ENCODE measurements around the gene SNAP25. TPM values are rescaled to one million over a fixed set of nuclear protein-coding genes. Genes with fewer than 3 reads are reported as not detected.

The SNAP25 gene
- total RNA-seq, result 100 to 1,000 TPM in 3 of 8 experiments, 10 to 100 TPM in 4, under 1 TPM in 1; 0.20 to 118 (median 95.3) TPM

DNA sequence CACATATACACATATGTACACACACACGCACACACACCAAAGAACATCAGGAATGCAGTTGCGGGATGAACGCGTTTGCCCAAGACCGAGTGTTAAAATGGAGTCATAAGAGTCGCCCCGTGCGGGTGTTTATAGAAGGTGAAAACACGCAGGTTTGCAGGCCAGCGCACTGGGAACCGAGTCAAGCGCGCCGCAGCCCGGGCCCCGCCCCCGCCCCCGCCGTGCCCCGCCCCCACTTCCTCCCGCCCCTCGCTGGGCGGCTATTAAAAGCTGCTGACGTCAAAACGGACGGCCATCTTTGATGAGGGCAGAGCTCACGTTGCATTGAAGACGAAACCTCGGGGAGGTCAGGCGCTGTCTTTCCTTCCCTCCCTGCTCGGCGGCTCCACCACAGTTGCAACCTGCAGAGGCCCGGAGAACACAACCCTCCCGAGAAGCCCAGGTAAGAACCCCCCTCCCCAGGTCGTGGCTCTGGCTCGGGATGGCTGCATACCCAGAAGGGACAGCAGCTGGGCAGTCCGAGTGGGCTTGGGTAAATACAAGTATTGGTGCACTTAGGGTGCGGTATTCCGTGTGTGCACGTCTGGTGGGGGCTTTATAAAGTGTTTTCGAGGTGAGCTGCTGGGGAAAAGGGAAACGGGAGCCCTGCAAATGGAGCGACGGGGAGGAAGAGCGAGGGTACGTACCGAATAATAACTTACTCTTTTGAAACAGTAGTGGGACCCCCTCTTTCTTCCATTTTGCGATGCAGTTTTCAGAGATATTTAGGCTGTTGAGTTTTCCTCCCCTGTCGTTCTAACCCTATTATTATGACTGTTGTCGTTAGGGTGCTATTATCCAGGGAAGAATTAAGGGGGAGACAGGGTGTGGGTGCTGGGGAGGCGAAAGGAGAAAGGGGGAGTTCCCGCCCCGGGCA is at the start of gene SNAP25:
TSS of gene SNAP25 (plus strand) at position 295 of the 916 bp plus-strand sequence. CDS start 56,662 bp downstream, outside the sequence.
- WGBS, 10 experiments, result 0 to 3% (median 0%) methylated on average over 1 to 19 of the region's 53 CpGs; no CpG with 5 or more reads in 2 of the 10 experiments
- Histone ChIP-seq H3K4me3 (peak within 1 kb of the TSS; percentile 54 to 94 (median 74)), H3K27ac (peak within 1 kb of the TSS; percentile 87 to 94)

DNA sequence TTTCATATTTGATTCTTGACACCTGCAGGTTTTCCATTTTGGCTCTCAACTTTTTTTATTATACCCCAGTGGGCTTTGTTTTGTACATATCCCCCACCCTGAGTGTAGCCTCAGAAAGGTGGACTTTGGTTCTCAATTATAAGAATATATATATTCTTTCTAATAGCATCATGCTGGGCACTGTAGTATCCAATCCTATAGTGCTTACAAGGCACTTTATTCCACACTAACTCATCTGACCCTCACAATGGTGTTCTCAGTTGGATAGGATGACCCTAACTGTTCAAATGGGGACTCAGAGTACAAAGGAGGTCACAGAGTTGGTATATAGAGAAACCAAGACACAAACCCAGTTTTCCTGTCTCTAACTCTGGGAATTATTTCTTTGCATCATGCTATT is 48.9 kb upstream of the SNAP25 start:
- peaks cover 0 to 4% of the 10 kb centered on the region in 2 donors for H3K4me1 ChIP-seq (replicated peaks in 1 of 2)
- no peak overlapping the region for H3K27ac ChIP-seq
- no peak for ATAC-seq (replicated peaks in 6 of 8)
- in situ Hi-C loops (cut with MboI; ENCODE audit: low pct_unique_long_range_greater_than_20kb in 2 of 9, low sequenced_read_pairs in 9 of 9, unreplicated experiment in 9 of 9), result no loop called here
- H3K4me3 ChIP-seq, result no peak overlapping the region

More for the DNA sequence above, at the start of gene SNAP25:
- in situ Hi-C loops (cut with MboI; ENCODE audit: low pct_unique_long_range_greater_than_20kb in 2 of 9, low sequenced_read_pairs in 9 of 9, unreplicated experiment in 9 of 9), result no loop called here
- ATAC-seq (replicated peaks in 6 of 8), result peak in 7 of 8 experiments; percentile 35 to 70 (median 56)
- peaks cover 0 to 19% of the 10 kb centered on the region in 2 donors for H3K4me1 ChIP-seq (replicated peaks in 1 of 2)

DNA sequence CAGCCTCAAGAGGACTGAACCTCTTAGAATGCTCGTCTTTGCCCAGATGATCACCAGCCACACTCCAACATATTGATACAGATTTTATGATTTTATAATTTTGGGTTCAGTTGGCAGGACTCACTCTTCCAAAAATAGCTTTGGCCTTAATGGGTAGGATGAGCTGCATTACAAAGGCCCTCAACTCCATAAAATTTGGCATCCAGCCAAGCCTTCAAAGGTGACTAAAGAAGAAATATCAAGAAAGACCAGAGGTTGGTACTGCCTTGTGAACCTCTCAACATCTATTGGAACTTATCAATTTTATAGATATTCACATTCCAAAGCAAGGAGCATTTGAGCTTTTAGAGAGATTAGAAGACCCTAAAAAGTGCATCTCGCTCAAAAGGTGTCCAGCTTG is 48.4 kb upstream of the SNAP25 start:
- in situ Hi-C loops (cut with MboI; ENCODE audit: low pct_unique_long_range_greater_than_20kb in 2 of 9, low sequenced_read_pairs in 9 of 9, unreplicated experiment in 9 of 9), result no loop called here
- WGBS, 10 experiments, result 20 to 100% (median 90%) methylated on average over 1 to 2 of the region's 2 CpGs; no CpG with 5 or more reads in 1 of the 10 experiments
- Histone ChIP-seq H3K4me1 (replicated peaks in 1 of 2) (peaks cover 0 to 4% of the 10 kb centered on the region in 2 donors), H3K27ac (no peak overlapping the region), H3K4me3 (no peak overlapping the region)
- no peak for ATAC-seq (replicated peaks in 6 of 8)

DNA sequence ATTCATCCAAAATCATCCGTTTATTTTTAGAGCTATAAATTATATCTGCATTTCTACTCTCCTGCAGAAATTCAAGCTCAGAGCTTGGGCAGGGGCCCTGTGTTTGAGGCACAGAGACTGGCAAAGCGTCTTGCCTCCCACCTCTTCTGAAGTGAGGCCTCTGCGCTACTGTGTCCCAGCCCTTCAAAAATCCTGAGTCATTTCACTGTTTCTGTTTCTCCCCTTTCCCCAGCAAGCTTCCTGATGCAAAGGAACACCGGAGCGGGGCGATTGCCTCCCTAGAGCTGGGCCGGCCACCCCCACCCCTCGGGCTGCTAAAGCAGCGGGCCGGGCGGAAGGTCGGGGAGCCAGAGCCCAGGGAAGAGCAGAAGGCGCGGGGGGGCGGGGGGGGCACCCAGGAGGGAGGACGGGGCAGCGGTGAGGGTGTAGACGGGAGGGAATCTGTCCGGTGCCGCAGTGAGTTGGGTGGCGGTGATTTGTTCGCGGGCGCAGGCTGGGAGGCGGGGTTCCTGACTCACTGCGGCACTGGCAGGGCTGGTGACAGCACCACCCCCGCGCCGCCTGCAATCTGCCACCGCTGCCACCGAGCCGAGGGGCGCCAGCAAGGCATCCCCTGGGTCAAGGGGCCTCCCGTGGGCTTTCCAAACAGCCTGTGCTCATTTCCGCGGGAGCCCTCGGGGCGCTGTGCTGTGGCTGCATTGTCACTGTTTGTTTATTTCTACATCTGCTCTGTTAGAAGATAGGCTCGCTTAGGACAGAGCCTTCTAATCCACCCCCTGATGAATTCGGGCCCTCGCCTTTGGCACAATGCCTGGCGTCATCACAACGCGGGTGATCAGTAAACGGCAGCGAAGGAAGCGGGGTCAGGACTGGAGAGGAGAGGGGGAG is 46.5 kb upstream of the SNAP25 start:
- ATAC-seq (replicated peaks in 6 of 8), result peak; percentile 89 to 95 (median 93)
- Histone ChIP-seq H3K4me1 (replicated peaks in 1 of 2) (peaks cover 0 to 4% of the 10 kb centered on the region in 2 donors), H3K27ac (no peak overlapping the region), H3K4me3 (peak overlapping the region in 4 of 5 donors; percentile 13 to 26 (median 16))
- WGBS, 10 experiments, result 7 to 80% (median 17%) methylated on average over 1 to 18 of the region's 47 CpGs; no CpG with 5 or more reads in 4 of the 10 experiments
- in situ Hi-C loops (cut with MboI; ENCODE audit: low pct_unique_long_range_greater_than_20kb in 2 of 9, low sequenced_read_pairs in 9 of 9, unreplicated experiment in 9 of 9), result no loop called here

DNA sequence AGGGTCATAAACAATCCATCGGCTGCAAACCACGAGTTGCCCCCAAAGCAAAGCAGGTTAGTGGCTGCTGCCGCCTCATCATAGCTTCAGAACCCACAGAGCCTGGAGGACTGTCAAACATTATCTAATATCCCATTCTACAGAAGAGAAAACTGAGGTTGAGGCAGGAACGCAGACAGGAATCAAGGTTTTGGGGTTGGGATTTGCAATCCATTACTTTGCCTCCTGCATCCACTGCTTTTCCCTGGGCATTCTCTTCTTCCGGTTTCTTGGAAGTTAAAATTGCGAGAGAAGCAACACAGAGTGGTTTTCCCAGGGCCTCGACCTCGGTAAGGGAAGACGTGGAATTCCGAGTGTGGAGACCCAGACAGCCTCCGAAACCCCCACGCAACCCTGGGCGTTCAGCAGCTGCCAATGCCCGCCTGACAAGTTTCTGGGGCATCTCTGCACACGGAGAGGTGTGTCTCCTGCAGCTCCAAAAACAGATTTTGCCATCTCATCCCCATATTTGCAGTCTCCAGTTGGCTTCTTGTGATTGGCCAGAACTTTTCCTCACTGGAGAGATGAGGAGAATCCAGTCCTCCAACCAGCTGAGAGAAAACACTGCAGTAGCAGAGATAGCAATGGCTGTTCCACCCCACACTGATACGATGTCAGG is 45.5 kb upstream of the SNAP25 start:
- no peak for ATAC-seq (replicated peaks in 6 of 8)
- H3K4me3 ChIP-seq, result no peak overlapping the region
- in situ Hi-C loops (cut with MboI; ENCODE audit: low pct_unique_long_range_greater_than_20kb in 2 of 9, low sequenced_read_pairs in 9 of 9, unreplicated experiment in 9 of 9), result no loop called here
- H3K27ac ChIP-seq, result no peak overlapping the region
- WGBS, 10 experiments, result 20 to 98% (median 85%) methylated on average over 1 to 12 of the region's 16 CpGs; no CpG with 5 or more reads in 3 of the 10 experiments
- peaks cover 0 to 4% of the 10 kb centered on the region in 2 donors for H3K4me1 ChIP-seq (replicated peaks in 1 of 2)

DNA sequence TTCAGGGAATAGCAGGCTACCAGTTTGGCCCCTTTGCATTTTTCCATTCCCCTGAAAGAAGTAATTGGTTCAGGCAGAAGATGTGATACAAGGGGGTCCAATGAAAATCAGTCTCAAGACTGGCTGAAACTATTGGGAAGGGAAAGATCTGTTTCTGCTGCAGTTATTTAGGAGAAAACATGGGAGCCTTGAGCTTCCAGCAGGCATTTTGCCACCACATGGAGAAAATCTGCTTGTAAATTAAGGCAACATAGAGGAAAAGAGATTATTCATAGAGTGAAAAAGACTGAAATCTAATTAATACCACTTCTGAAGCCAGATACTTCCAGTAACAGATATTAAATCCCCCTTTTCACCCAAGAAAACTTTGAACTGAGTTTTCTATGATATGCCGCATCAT is 44.2 kb upstream of the SNAP25 start:
- 11 to 100% (median 95%) methylated on average over 1 of the region's 1 CpG; no CpG with 5 or more reads in 4 of the 10 experiments for WGBS, 10 experiments
- Histone ChIP-seq H3K27ac (no peak overlapping the region), H3K4me3 (no peak overlapping the region), H3K4me1 (replicated peaks in 1 of 2) (peaks cover 0 to 4% of the 10 kb centered on the region in 2 donors)
- in situ Hi-C loops (cut with MboI; ENCODE audit: low pct_unique_long_range_greater_than_20kb in 2 of 9, low sequenced_read_pairs in 9 of 9, unreplicated experiment in 9 of 9), result no loop called here
- ATAC-seq (replicated peaks in 6 of 8), result no peak

DNA sequence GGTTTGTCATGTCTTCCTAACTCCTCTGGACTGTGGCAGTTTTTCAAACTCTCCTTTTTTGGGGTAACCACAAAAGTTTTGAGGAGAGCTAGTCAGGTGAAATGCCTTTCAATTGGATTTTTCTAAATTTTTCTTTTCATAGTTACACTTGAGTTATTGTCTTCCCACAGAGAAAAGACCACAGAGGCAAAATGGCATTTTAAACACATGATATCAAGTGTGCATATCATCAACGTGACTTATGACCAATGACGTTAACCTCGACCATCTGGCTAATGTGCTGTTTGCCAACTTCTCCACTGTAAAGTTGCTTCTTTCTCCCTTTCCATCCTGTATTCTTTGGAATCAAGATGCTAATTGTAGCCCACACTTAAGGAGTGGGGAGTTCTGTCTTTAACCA is 41.3 kb upstream of the SNAP25 start:
- 0 to 100% (median 80%) methylated on average over 1 to 3 of the region's 3 CpGs; no CpG with 5 or more reads in 1 of the 10 experiments for WGBS, 10 experiments
- in situ Hi-C loops (cut with MboI; ENCODE audit: low pct_unique_long_range_greater_than_20kb in 2 of 9, low sequenced_read_pairs in 9 of 9, unreplicated experiment in 9 of 9), result no loop called here
- H3K27ac ChIP-seq, result no peak overlapping the region
- no peak for ATAC-seq (replicated peaks in 6 of 8)
- H3K4me1 ChIP-seq (replicated peaks in 1 of 2), result peaks cover 0 to 3% of the 10 kb centered on the region in 2 donors
- H3K4me3 ChIP-seq, result no peak overlapping the region

DNA sequence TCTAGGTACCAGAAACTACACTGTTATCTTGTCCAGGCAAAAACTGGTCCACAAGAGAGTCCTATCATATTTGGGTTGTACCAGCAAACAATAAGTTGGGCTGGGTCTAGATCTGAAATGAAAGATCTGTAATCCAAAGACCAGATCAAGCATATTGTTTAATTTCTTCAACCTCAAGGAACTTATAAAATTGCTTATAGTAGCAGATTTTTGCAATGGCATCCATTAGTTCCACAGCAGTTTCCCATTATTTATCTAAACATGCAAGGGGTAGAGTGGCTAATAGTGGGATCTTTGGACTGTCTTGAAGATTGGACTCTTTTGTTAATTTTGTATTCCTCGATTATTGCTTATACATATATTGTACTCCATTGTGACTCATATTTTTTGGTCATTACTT is 40.5 kb upstream of the SNAP25 start:
- no peak overlapping the region for H3K4me3 ChIP-seq
- H3K4me1 ChIP-seq (replicated peaks in 1 of 2), result no peaks in the 10 kb centered on the region
- WGBS, 10 experiments, result 0 to 100% (median 70%) methylated on average over 1 of the region's 1 CpG; no CpG with 5 or more reads in 1 of the 10 experiments
- no peak for ATAC-seq (replicated peaks in 6 of 8)
- H3K27ac ChIP-seq, result no peak overlapping the region
- in situ Hi-C loops (cut with MboI; ENCODE audit: low pct_unique_long_range_greater_than_20kb in 2 of 9, low sequenced_read_pairs in 9 of 9, unreplicated experiment in 9 of 9), result no loop called here

DNA sequence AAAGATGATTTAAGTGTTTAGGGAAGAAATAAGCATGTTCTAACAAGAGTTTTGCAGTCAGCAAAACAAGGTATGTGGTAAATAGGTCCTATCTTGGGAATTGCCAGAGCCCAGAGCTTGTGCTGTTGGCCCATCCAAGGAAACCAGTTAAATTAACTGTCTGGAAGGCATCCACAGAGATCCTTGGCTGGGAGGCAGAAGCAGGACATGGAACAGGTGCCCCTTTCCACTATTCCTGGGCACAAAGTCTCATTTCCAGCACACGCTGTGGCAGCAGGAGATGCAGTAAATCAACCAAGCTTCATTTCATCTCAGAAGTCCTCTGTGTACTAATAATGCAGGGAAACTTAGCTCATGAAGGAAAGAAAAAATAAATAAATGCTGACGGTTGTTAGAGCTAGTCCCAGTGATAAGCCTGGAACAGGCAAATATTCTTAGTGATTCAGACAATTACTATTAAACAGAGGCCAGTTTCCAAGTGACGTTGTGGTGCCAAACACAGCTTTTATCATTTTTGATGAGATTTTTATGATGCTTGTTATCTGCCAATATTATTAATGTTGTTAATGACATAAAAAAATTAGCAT is 39.8 kb upstream of the SNAP25 start:
- Histone ChIP-seq H3K4me1 (replicated peaks in 1 of 2) (no peaks in the 10 kb centered on the region), H3K4me3 (no peak overlapping the region), H3K27ac (no peak overlapping the region)
- in situ Hi-C loops (cut with MboI; ENCODE audit: low pct_unique_long_range_greater_than_20kb in 2 of 9, low sequenced_read_pairs in 9 of 9, unreplicated experiment in 9 of 9), result no loop called here
- WGBS, 10 experiments, result 47 to 100% (median 100%) methylated on average over 1 to 3 of the region's 3 CpGs; no CpG with 5 or more reads in 1 of the 10 experiments
- no peak for ATAC-seq (replicated peaks in 6 of 8)

DNA sequence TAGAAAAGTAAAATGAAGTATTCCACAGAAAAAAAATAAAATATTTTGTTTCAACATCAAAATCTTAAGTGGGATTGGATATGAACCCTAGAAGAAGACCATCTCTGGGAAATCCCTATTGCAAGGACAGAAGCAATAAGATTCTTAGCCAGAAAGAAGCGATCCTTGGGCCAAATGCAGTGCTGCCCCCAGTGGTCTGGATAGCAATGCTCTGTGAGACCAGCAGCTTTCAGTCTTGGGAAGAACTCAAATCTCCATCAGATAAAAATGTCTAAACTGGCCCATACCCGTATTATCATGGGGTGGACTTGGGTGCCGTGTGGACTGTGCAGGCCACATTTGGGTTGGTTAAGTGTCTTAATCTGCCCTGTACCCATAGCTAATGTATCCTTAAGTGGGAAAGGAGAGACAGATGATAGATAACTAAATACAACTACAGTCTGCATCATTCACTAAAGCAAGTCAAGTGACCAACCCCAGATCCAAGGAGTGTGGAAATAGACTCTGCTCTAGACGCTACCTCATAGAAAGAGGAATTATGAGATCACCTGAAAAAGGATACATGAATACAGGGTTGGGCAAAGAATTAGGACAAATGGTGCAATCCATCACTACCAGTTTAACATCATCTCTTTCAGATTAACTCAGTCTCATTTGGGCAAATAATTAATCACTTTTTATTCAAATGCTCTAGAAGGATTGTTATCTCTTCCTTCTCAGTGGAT is 38.9 kb upstream of the SNAP25 start:
- H3K27ac ChIP-seq, result no peak overlapping the region
- no peaks in the 10 kb centered on the region for H3K4me1 ChIP-seq (replicated peaks in 1 of 2)
- in situ Hi-C loops (cut with MboI; ENCODE audit: low pct_unique_long_range_greater_than_20kb in 2 of 9, low sequenced_read_pairs in 9 of 9, unreplicated experiment in 9 of 9), result no loop called here
- WGBS, 10 experiments, result 30 to 93% (median 71%) methylated on average over 1 to 4 of the region's 4 CpGs; no CpG with 5 or more reads in 3 of the 10 experiments
- H3K4me3 ChIP-seq, result no peak overlapping the region
- no peak for ATAC-seq (replicated peaks in 6 of 8)

DNA sequence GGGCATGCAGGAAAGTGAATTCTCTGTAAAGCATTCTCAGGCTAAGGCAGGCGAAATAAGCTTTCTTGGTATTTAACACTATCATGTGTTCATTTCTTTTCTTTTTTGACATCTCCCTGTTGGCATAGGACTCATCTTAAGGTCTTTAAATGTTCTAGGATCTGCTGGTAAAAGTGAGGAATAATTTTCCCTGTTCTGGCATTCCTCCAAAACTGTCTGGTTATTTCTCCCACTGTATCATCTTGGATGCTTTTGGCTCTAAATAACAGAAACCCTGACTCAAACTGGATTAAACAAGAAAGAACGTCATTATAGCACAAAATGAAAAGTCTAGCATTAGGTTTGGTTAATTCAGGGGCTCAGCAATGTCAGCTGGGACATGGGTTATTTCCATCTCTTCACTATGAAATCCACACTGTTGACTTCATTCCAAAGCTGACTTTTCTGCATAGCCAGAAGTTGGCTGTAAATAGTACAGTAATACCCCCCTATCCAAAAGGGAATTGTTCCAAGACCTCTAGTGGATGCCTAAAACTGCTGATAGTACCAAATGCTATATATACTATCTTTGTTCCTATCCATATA is 37.9 kb upstream of the SNAP25 start:
- Histone ChIP-seq H3K27ac (no peak overlapping the region), H3K4me3 (no peak overlapping the region), H3K4me1 (replicated peaks in 1 of 2) (no peaks in the 10 kb centered on the region)
- in situ Hi-C loops (cut with MboI; ENCODE audit: low pct_unique_long_range_greater_than_20kb in 2 of 9, low sequenced_read_pairs in 9 of 9, unreplicated experiment in 9 of 9), result no loop called here
- no peak for ATAC-seq (replicated peaks in 6 of 8)
- WGBS, 10 experiments, result 0 to 94% (median 80%) methylated on average over 1 to 2 of the region's 2 CpGs; no CpG with 5 or more reads in 1 of the 10 experiments

All from motor neuron (in vitro differentiated cells).